Calu3 (cell line): ENCODE measurements around the gene FOXL1. TPM values are rescaled to one million over a fixed set of nuclear protein-coding genes. Genes with fewer than 3 reads are reported as not detected.
A peak's percentile ranks its signal among the peaks of the same experiment; 100 is the strongest.

Source experiments
- BruUV-seq: library from RNA; stranded (reverse); fragments of 400-500 nt; replicated peaks from 2 replicates; lab custom pipeline; 2021; lab: Mats Ljungman, UMichigan
- CTCF ChIA-PET: fragments of 300-600 bp; sonication (Branson Sonifier 250); formaldehyde crosslinking; loops from one replicate; lab custom pipeline; 2022; ENCODE audit warnings: antibody characterized with exemption; lab: Charles Lee
- DNase-seq: peaks from one replicate; pipeline ENCODE4 v3.0.0; 2022
- H3K27ac Mint-ChIP-seq: one replicate; pipeline ENCODE4 v1.8.0; 2022; ENCODE audit warnings: mixed read lengths; ENCODE audit not compliant: unreplicated experiment
- H3K27me3 Mint-ChIP-seq: one replicate; pipeline ENCODE4 v1.8.0; 2022; ENCODE audit warnings: mixed read lengths; ENCODE audit not compliant: unreplicated experiment
- H3K36me3 Mint-ChIP-seq: one replicate; pipeline ENCODE4 v1.8.0; 2022; ENCODE audit warnings: mild to moderate bottlenecking, moderate library complexity, mixed read lengths; ENCODE audit not compliant: insufficient read depth, unreplicated experiment
- H3K4me1 Mint-ChIP-seq: one replicate; pipeline ENCODE4 v1.8.0; 2022; ENCODE audit warnings: mild to moderate bottlenecking, low read depth, mixed read lengths; ENCODE audit not compliant: unreplicated experiment
- H3K4me3 Mint-ChIP-seq: one replicate; pipeline ENCODE4 v1.8.0; 2022; ENCODE audit warnings: mild to moderate bottlenecking, low read depth, moderate library complexity, mixed read lengths; ENCODE audit not compliant: unreplicated experiment
- H3K9me3 Mint-ChIP-seq: one replicate; pipeline ENCODE4 v1.8.0; 2022; ENCODE audit warnings: low read depth, mixed read lengths; ENCODE audit not compliant: unreplicated experiment
- CTCF ChIP-seq: fragments of 200-600 bp; IDR thresholded peaks from one replicate; pipeline ENCODE4 v1.8.0; 2022; ENCODE audit warnings: antibody characterized with exemption; ENCODE audit not compliant: unreplicated experiment
- intact Hi-C: fragments of 100-400 bp; cut with micrococcal nuclease; formaldehyde crosslinking; loops from one replicate; pipeline ENCODE4 v1.10.0; 2022; ENCODE audit not compliant: unreplicated experiment
- total RNA-seq: library from RNA; stranded (reverse); gene quantifications from 2 replicates; pipeline ENCODE4 v1.2.3, GENCODE V29; 2022

The FOXL1 gene
- total RNA-seq, 1 experiment from 2014 or later: 13.3 TPM

- peaks cover 34% of the 10 kb centered on the region for H3K36me3 Mint-ChIP-seq
- H3K9me3 Mint-ChIP-seq: no peaks in the 10 kb centered on the region
- CTCF ChIA-PET: no interaction called here
- no peak overlapping the region for H3K27ac Mint-ChIP-seq
- no peak overlapping the region for H3K4me3 Mint-ChIP-seq
- DNase-seq: no peak
- H3K27me3 Mint-ChIP-seq: no peaks in the 10 kb centered on the region
- H3K4me1 Mint-ChIP-seq: no peaks in the 10 kb centered on the region
- BruUV-seq: no TSS peak
- intact Hi-C loops: no loop called here
- TF ChIP-seq CTCF: no peak
Measured at GRCh38 chr16:86549893-86550190, 28.5 kb upstream of the FOXL1 start.

GRCh38 chr16:86550281-86550680 lies 28.1 kb upstream of the FOXL1 start:
- intact Hi-C loops: no loop called here
- H3K27ac Mint-ChIP-seq: no peak overlapping the region

GRCh38 chr16:86553356-86553755 lies 25.0 kb upstream of the FOXL1 start:
- Mint-ChIP-seq H3K9me3 (no peaks in the 10 kb centered on the region), H3K36me3 (peaks cover 29% of the 10 kb centered on the region), H3K27me3 (peaks cover 6% of the 10 kb centered on the region), H3K4me3 (peak overlapping the region; percentile 92), H3K27ac (no peak overlapping the region), H3K4me1 (no peaks in the 10 kb centered on the region)
- CTCF ChIA-PET: no interaction called here
- TF ChIP-seq CTCF: no peak
- no peak for DNase-seq
- no TSS peak for BruUV-seq
- intact Hi-C loops: no loop called here

More at GRCh38 chr16:86550281-86550680, 28.1 kb upstream of the FOXL1 start:
- Mint-ChIP-seq H3K4me1 (no peaks in the 10 kb centered on the region), H3K9me3 (no peaks in the 10 kb centered on the region), H3K4me3 (no peak overlapping the region), H3K36me3 (peaks cover 37% of the 10 kb centered on the region), H3K27me3 (no peaks in the 10 kb centered on the region)
- CTCF ChIA-PET: no interaction called here
- BruUV-seq: no TSS peak
- no peak for TF ChIP-seq CTCF
- no peak for DNase-seq

- Mint-ChIP-seq H3K27me3 (peaks cover 14% of the 10 kb centered on the region), H3K4me1 (no peaks in the 10 kb centered on the region), H3K9me3 (no peaks in the 10 kb centered on the region), H3K4me3 (peak overlapping the region; percentile 92), H3K27ac (peak overlapping the region; percentile 96), H3K36me3 (peaks cover 29% of the 10 kb centered on the region)
- CTCF ChIA-PET: interaction anchor here (1.0 kb wide), 1 partner anchor 508 kb away, joined by 3 read pairs; no protein-coding TSS in a partner anchor
- TF ChIP-seq CTCF: no peak
- no TSS peak for BruUV-seq
- intact Hi-C loops: no loop called here
- no peak for DNase-seq
Measured at GRCh38 chr16:86554599-86554916, 23.8 kb upstream of the FOXL1 start.
